NCI-H2171 treated with DMSO at 0.1 percent for 48 hours (cell line): ENCODE results near the gene PSMB3.
A peak's percentile ranks its signal among the peaks of the same experiment; 100 is the strongest.
"Not testable (repeated sequence)": the region's sequence is repeated elsewhere in the genome, so short reads cannot be mapped to it uniquely, and the experiment has no call there.

Experiments used
- DNase-seq: peaks from one replicate; lab custom pipeline; 2025; lab: John Stamatoyannopoulos, UW

The PSMB3 gene

DNA sequence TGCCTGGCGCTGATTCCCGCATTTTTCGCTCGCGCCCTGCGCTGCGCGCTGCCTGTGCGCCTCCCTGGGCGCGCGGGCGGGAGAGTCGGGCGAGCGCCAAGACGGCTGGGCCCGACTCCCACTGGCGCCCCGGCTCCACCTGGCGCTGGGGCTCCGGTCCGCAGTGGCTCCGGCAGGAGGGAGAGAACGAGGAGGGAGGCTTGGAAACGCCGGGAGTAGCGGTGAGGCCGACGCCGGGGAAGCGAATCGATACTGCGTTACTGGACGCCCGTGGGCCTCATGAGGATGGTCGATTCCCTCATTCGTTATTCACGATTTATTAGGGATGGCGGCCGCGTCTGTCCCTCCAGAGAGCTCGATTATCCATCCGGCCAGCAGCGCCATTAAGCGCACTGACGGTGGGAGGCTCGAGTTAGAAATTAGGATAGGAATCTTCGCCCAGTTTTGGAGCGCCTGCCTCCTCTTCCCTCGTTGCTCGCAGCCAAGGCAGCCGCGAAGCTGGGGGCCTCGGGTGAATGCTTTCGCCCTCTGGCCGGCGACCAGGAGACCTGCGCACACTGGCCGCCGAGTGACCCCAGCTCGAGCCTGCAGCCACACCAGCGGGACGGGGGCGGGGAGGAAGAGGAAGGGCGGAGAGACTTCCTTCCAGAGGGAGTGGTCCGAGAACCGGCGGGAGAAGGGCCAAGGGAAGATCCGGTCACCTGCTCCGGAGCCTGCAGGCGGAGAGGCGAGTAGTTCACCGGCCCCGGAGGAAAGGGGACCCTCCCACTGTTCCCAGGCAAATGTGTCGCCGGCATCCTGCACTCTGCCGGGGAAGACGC, 3.1 kb upstream of the PSMB3 start:
- DNase-seq, result peak; percentile 70

DNA sequence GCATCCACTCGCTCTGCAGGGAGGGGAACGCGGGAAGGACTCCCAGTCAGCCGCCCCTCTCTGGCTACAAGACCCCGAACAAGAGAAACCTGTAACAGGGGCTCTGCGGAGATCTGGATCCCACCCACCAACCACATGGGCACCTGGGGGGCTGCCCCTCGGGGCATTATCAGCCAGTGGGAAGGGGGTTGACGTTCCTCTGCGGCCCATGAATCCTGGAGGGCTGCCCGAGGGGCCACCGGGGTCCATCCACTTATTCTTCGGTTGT, 2.6 kb upstream of the PSMB3 start:
- DNase-seq, result no peak

DNA sequence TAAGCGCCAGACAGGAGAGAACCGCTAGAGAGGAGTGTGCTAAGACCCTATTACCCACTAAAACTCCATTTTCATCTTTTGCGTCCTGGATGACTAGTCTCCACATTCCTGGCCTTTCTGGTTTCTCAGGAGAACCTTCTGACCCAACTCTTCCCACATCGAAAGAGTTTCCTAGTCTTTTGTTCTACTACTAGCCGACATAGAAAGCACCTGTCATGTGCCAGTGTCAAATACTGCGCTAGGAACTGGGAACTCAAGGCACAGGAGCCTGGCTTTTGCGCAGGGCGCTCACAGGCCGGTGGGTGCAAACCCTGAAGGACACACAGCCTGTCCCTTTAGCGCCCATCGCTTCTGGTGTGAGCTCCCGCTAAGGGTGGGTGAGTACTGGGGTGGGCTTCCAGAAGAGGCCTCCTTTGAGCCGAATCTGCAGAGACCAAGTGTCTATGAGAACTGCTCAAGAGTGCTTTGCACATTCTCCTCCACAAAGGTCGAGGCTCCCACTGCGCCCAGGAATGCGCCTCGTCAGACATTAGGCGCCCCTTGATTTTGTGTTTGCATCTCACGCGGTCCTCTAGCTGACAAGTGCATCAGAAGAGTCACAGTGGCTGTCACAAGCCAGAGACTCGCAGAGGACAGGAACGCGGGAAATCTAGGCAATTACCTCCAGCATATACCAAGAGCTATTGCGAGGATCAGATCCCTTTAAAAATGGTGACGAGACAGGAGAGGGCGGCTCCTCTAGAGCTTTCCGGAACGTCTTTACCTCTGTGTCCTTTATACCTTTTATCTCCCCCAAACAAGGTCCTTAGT, 2.0 kb upstream of the PSMB3 start:
- peak; percentile 40 for DNase-seq

DNA sequence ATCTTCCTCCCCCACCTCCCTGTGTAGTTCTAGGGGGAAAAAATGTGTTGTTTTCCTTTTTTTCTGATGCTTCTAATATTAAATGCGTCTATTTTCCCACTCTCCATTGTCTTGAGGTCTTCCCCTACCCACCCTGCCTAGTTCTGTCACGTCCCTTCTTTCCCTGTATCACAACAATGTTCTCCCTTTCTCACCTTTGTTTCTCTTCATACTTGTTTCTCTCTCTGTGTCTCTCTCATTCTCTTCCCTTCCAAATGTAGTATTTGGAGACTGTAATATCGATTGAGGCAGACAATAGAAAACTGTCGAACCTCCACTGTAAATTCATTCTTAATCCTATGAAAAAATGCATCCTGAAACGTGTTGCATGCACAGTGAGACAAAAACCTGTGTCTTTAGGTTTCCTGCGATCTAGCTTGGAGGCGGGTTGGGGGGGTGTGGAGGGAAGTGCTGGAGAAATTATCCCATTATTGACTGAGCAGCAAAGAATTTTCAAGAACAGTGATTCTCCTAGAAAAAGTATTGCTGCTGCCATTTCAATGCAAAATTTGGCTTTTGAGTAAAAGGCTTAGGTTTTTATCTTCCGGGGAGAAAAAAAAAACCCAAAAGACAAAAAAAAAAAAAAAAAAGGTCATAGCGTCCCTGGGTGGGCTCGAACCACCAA, 1.3 kb upstream of the PSMB3 start:
- peak; percentile 68 for DNase-seq

DNA sequence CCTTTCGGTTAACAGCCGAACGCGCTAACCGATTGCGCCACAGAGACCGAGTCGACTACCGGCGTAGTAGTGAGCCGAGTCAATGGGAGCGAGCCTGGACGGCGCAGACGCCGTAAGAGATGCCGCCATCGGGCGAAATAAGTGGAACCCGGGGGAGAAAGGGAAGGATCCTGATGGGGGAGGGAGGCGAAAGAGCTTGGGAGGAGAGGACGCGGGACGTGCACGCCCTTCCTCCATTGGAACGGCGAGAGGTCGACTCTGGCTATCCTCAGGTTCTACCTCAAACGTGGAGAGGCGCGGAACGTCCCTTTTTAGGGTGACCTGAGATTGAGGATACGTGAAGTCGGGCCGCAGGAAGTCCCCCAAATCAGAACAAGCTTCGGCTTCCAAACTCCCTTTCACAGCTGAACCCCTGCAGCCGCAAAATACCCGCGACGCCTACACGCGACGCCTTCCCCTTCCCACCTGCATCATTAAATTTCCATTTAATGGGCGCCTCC, 683 bp upstream of the PSMB3 start:
- DNase-seq, result peak; percentile 83

DNA sequence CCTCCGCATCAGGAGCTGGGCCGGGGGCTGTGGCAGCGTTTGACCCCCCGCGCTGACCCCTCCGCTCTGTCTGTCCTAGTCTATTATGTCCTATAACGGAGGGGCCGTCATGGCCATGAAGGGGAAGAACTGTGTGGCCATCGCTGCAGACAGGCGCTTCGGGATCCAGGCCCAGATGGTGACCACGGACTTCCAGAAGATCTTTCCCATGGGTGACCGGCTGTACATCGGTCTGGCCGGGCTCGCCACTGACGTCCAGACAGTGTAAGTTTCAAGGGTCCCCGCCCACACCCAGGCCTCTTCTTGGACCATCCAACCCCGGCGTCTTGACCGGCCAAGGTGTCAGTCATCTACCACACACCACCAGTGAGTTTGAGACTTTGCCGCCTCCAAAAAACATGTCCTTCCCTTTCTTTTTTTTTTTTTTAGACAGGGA, 548 bp downstream of the PSMB3 start:
- no peak for DNase-seq

DNA sequence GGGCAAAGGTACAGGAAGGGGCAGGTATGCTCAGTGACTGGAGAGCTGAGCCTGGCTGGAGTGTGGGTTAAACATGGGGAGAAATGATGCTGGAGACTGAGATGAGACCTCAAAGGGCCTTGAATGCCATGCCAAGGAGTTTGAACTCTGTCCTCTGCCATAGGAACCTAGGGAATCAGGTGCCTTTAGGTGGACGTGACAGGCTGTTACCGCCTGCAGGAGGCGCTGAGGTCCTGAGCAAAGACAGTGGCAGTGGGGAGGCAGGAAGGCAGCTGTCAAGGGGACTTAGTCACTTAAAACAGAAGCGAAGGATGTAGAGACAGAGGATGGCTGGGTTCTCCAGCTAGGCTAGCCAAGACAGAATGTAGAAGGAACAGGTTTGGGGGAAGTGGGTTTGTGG, 9.1 kb downstream of the PSMB3 start:
- DNase-seq, result no peak

DNA sequence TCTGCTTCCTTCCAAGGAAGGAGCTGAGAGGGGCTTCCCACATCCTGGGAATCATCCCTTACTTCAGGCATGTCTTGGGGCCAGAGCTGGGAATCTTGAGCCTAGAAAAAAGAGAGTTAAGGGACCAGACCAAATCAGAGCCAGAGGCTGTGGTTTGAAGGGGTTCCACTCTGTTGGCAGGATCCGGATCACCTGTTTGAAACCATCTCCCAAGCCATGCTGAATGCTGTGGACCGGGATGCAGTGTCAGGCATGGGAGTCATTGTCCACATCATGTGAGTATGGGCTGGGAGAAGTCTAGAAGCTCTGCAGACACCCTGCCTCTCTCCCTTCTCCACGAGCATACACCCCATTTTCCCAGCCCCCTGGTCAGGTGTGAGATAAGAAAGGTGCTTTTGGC, 9.7 kb downstream of the PSMB3 start:
- no peak for DNase-seq

DNA sequence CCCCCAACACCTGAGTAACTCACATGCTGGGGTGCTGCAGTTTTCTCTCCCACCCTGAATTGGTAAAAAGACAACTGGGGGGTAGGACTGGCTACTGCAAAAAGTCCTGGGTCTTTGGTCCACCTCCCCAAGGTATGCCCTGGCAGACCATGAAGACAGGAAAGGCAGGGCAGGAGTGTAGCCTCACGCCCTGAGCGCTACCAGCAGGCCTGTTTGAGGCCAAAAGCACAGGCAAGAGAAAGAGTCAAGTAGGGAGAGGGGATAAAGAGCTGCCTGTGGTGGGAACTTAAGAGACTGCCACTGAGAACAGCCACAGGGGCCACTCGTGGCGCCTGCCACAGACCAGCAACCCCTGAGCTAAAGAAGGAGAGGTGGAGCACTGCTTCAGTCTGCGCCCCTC, 13.8 kb downstream of the PSMB3 start:
- DNase-seq, result no peak

DNA sequence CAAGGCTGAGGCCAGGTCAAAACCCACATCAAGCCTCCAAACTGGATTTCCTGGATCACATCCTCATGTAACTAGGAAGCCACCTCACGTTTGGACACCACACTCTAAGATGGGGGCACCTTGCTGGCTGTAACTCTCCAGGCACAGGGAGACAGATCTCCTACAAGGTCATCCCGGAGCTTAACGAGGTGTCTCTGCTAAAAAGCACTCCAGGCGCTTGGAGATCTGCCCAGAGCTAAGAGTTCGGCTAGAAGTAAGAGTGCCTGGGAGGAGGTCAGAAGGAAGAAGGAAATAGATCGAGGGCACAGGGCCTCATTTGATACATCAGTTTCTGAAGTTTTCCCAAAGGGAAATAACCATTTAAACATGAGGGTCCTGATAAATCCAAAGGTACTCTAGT, 15.9 kb downstream of the PSMB3 start:
- no peak for DNase-seq

DNA sequence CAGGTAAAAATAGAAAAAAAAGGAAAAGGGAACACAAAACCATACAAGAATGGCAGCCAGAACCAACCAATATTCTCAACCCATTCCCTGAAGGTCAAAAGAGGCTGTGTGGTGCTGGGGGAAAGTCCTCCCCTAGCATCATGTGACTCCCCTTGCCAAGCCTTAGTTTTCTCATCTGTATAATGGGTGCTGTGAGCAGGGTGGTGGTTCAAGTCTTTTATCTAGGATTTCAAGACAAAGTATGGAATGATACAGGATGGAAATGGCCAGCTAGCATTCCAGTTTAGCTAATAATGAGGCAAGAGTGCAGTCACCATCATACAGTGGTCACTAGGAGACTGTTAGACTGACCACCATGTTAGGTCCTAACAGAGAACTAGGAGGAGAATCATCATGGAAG, 20.7 kb downstream of the PSMB3 start:
- no peak for DNase-seq

DNA sequence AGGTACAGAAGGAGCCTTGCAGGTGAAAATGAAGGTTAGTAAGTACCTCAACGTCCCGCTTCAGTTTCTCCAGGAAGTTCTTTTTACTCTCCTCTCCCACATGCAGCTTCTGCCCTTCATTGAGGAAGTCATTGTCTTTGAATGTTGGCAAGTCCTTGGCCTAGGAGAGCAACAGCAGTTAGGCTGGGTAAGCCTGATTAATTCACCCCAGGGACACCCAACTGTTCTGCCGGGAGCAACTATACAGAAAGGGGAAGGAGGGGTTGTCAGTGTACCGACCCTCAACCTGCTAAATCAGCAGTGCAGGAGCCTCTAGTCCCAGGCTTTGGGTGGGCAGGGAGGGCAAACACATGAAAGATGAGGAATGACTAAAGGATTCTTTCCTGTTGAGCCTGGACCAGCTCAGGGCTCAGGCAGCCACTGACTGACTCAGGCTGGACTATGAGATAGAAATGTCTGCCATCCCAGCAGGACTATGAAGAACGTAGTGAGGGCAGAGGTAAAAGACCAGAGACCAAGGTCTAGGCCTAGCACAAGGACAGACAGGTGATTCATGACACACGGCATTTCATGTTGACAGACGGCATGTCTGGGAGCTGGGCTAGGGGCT, 25.2 kb downstream of the PSMB3 start:
- DNase-seq, result no peak

DNA sequence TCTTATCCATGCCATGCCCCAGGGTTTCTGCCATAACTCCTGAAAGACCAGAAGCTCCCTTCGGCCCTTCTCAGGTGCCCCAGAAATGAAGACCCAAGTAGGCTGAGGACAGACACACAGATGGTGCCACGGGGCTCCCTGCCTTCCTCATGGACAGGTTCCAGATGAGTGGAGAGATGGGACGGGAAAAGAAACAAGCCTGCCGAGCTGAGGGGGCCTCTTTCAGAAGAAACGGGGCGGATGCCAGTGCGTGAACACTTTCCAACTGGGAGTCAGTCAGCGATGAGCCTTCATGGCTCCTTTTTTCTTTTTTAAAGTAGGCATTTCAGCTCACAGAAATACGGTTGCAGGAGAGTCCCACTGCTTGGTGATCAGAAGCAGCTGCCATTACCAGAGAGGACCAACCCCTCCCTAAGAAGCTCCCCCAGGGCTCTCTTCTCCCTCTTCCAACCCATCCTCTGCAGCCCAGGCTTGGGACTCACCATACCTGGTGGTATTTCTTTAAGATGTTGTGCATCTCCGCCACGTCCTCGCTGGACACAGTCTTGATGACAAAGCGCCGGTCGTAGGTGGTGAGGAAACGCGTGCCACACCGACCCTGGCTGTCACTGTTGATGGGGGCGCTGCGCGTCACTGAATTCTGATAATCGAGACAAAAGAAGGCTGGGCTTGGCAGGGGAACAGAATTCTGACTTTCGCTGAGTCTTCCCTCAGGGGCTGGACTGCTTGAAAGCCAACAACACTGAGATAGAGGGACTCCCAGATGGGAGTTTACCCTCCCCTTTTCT, 27.6 kb downstream of the PSMB3 start:
- no peak for DNase-seq

DNA sequence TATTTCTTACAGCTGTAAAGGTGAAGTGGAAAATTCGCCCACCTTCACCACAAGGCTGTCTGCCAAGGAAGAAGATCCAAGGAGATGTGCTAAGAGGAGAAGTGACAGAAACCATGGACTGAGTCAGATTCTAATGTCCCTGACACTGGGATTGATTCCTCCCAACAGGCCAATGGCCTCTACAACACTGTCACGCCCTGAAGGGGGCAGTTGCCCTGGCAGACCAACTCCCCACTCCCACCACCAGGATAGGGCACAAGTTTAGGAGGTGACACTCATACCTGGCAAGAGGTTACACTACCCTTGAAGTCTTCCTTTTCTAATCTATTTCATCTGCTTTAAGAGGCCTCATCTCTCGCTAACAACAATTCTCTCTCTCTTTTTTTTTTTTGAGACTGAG, 30.7 kb downstream of the PSMB3 start:
- DNase-seq, result no peak

DNA sequence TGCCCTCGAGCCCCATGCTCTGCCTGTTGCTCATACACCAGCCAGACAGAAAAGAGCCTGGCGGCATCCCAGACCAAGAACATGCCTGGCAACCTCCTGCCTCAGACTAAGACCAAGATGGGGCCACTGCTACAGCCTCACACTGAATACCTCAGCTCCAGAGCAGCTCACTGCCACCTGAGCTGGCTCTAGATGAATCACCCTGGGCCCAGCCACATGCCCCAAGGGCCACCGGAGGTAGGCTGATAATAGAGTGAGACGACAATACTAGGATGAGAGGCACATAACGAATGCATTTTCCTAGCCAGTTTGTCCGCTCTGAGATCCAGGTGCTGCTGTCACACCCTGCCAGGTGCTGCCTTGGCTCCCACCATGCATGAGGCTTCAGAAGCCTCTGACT, 33.8 kb downstream of the PSMB3 start:
- no peak for DNase-seq

DNA sequence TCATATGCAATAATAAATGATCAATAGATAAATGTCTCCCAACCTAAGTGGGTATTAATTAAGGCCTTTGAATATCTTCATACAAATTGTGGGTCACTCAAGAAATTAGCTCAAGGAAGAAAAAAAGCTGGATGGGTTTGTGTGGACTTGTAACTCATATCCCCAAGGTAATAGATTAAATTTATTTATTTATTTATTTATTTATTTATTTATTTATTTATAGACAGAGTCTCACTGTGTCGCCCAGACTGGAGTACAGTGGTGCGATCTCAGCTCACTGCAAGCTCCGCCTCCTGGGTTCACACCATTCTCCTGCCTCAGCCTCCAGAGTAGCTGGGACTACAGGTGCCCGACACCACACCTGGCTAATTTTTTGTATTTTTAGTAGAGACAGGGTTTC, 35.5 kb downstream of the PSMB3 start:
- DNase-seq, result not testable (repeated sequence)

DNA sequence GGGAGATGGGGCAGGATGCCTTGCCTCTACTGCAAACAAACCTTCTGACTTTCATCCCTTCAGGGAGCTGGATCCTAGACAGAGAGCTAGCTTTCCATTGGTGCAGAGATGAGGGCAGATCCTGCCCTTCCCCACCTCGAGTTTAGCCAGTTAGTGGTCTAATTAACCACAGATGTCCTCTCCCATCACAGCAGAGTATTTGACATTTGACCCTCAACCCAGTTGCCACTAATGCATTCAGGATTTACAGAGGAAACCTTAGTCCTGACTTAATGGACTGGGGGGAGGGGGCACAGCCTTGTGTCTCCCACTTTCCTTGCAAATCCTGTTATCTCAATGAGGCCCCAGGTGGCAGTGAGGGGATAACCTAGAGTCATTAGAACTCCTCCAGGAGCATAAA, 36.6 kb downstream of the PSMB3 start:
- DNase-seq, result no peak

DNA sequence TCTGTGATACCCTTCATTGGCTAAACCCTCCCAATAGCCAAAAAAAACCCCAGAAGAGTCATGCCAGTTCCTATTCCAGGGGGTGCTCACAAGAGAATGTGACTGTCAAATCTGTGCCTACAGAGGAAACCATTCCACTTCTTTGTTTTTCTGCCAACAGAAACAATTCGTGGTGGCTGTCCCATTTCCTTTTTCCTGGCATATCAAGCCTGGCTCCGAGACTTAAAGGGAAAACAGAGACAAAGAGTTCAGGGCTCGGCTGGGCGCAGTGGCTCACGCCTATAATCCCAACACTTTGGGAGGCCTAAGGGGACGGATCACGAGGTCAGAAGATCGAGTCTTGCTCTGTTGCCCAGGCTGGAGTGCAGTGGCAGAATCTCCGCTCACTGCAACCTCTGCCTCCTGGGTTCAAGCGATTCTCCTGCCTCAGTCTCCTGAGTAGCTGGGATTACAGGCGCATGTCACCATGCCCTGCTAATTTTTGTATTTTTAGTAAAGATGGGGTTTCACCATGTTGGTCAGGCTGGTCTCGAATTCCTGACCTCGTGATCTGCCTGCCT, 37.7 kb downstream of the PSMB3 start:
- not testable (repeated sequence) for DNase-seq

DNA sequence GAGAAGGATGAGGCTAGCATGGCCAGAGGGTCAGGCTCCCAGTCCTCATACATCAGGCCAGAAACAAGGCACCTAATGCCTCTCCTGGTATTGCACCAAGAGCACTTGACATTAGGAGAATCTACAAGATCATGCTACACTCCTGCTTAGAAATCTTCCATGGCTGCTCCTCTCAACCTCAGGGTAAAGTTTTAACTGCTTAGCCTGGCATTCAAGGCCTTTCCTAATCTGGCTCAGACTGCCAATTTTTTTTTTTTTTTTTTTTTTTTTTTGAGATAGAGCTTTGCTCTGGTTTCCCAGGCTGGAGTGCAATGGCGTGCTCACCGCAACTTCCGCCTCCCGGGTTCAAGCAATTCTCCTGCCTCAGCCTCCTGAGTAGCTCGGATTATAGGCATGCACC, 38.6 kb downstream of the PSMB3 start:
- no peak for DNase-seq

DNA sequence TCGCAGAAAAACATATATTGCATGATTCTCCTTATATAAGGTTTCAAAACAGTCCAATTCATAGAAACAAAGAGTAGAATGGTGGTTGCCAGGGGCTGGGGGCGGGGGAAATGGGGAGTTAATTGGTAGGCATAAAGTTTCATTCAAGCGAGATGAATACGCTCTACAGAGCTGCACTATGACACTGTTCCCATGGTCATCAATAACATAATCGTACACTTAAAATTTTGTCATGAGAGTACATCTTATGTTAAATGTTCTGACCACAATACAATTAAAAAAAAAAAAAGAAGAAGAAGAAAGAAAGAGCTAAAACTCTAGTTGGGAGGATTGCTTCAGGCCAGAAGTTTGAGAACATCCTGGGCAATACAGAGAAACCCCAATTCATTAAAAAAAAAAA, 41.7 kb downstream of the PSMB3 start:
- DNase-seq, result no peak

DNA sequence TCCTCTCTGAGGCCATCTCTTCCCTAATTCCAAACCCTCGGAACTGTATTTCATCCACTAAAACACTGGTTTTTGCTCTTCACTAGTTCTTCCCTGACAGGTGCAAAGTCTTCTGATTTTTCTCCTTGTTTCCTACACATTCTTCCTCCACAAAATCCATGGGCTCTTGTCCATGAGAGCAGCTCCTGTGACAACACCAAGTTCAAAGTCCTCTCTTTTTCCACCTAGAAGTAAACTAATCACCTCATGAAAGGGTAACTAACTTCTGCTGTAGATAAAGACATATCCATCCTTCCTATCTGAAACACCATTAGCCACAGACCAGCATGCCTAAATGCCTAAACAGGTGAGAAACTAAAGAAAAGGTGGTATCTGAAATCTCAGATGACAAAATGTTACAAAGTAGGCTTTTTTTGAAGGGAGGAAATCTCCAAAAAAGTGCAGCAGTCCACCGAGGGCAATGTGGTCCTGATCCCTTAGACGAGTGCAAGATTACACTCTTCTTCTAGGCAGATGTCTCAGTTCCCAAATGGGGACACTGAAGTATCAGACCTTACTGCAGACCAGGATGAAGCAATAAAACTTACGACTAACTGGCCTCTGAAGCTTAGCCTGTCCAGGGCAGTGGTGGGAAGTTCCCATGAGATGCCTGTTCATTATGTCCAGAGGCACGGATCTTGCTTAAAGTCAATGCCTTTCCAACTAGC, 44.1 kb downstream of the PSMB3 start:
- DNase-seq, result no peak
